Nephron (organoid): ENCODE data around the gene RAB31.
"Not testable (repeated sequence)": the region's sequence is repeated elsewhere in the genome, so short reads cannot be mapped to it uniquely, and the experiment has no call there.

Source experiments
- H3K27ac Mint-ChIP-seq, 3 experiments: 2 replicates each; pipeline ENCODE4 v1.8.0; 2020; ENCODE audit warnings: mixed read lengths in 3 of 3, mild to moderate bottlenecking in 2 of 3, moderate library complexity in 1 of 3
- H3K27me3 Mint-ChIP-seq: 2 replicates; pipeline ENCODE4 v1.8.0; 2021; ENCODE audit warnings: low read depth, mild to moderate bottlenecking, moderate library complexity, mixed read lengths
- H3K36me3 Mint-ChIP-seq: 2 replicates; pipeline ENCODE4 v1.8.0; 2020; ENCODE audit warnings: low read depth, mixed read lengths
- H3K4me1 Mint-ChIP-seq: 2 replicates; pipeline ENCODE4 v1.8.0; 2020; ENCODE audit warnings: mixed read lengths
- H3K4me3 Mint-ChIP-seq, 3 experiments: 2 replicates each; pipeline ENCODE4 v1.8.0; 2020; ENCODE audit warnings: mild to moderate bottlenecking in 3 of 3, mixed read lengths in 3 of 3, moderate library complexity in 2 of 3
- H3K9me3 Mint-ChIP-seq: 2 replicates; pipeline ENCODE4 v1.8.0; 2020; ENCODE audit warnings: mixed read lengths
- TF ChIP-seq, protein P1 (sequence below), 3 experiments: fragments of 200-600 bp; sonication (generic); IDR thresholded peaks; one replicate each; pipeline ENCODE4 v1.5.0; 2021; ENCODE audit warnings: antibody characterized with exemption in 3 of 3; ENCODE audit not compliant: unreplicated experiment in 3 of 3

RAB31 gene

DNA sequence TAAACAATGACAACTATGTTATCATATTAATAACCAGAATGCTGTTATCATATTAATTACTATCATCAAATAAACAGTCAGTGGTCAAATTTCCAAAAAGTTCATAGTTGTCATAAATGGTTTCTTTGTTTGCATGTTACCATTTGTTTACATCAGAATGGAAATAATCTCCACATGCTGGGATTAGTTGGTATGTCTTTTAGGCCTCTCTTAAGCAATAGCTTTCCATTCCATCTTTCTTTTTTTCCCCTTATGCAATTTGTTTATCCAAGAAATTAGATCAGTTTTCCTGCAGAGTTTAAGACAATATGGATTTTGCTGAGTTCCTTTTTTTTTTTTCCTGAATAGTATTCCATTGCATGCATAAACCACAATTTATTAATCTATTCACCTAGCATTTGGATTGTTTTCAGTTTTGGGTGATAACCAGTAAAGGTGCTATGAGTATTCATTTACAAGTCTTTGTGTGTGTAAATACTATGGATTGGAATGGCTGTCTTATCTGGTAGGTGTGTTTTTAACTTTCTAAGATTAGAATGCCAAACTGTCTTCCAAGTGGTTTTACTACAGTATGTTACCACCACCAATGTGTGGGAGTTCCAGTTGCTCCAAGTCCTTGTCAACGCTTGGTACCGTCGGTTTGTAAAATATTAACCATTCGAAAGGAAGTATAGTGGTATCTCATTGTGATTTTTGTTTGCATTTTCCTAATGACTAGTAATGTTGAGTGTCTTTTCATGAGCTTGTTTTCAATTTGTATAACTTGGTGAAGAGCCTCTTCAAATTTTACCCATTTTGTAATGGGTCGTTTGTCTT is 144.4 kb downstream of the RAB31 start:
- H3K9me3 Mint-ChIP-seq = peaks cover 2% of the 10 kb centered on the region
- peaks cover 20% of the 10 kb centered on the region for H3K4me1 Mint-ChIP-seq
- no peak overlapping the region for H3K4me3 Mint-ChIP-seq
- peaks cover 3% of the 10 kb centered on the region for H3K27me3 Mint-ChIP-seq
- H3K27ac Mint-ChIP-seq = no peak overlapping the region
- TF ChIP-seq, protein P1, sequence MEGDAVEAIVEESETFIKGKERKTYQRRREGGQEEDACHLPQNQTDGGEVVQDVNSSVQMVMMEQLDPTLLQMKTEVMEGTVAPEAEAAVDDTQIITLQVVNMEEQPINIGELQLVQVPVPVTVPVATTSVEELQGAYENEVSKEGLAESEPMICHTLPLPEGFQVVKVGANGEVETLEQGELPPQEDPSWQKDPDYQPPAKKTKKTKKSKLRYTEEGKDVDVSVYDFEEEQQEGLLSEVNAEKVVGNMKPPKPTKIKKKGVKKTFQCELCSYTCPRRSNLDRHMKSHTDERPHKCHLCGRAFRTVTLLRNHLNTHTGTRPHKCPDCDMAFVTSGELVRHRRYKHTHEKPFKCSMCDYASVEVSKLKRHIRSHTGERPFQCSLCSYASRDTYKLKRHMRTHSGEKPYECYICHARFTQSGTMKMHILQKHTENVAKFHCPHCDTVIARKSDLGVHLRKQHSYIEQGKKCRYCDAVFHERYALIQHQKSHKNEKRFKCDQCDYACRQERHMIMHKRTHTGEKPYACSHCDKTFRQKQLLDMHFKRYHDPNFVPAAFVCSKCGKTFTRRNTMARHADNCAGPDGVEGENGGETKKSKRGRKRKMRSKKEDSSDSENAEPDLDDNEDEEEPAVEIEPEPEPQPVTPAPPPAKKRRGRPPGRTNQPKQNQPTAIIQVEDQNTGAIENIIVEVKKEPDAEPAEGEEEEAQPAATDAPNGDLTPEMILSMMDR (IDR thresholded peaks at IDR 0.05; ENCODE audit: unreplicated experiment in 3 of 3) = no peak
- peaks cover 4% of the 10 kb centered on the region for H3K36me3 Mint-ChIP-seq

DNA sequence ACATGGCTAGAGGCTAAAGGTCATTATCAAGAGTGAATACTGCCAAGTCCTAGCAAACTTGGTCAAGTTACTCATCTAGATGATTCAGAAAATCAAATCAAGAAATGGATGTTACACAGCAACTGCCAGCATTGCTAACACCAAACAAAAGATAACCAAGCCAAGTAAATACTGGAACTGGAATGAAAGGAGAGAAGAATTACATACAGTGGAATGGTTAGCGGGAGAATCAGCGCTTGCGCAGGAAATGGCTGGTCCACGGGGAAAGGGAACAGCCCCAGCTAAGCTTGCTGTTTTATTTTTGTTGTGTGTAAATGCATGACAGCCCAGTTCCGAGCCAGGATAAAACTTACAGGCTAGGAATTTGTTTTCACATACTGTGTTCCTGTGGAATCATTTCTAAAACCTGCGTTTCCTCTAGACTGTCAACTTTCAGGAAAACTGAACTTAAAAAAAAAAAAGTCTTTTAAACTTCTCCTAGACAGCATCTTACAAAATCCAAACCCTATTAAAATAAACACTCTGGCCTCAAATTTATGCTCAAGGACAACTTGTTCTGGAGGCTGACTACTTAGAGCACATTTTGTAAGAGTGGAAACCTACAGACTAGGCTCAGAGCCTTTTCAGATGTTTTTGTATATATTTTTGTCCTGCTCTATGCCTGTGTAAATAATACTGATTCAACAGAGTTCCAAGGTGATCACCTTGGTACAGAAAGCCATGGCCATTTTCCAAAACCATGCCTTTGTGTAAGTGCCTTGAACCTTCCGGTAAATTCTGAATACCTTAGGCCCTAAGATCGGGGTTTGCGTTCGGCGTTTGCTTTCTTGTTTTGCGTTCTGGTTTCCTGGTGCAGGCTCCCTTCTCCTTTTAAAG is 146.9 kb downstream of the RAB31 start:
- peaks cover 5% of the 10 kb centered on the region for H3K36me3 Mint-ChIP-seq
- no peak overlapping the region for H3K4me3 Mint-ChIP-seq
- H3K9me3 Mint-ChIP-seq = peaks cover 2% of the 10 kb centered on the region
- TF ChIP-seq, protein P1 (IDR thresholded peaks at IDR 0.05; ENCODE audit: unreplicated experiment in 3 of 3) = no peak
- no peaks in the 10 kb centered on the region for H3K4me1 Mint-ChIP-seq
- peaks cover under 1% of the 10 kb centered on the region for H3K27me3 Mint-ChIP-seq
- no peak overlapping the region for H3K27ac Mint-ChIP-seq

DNA sequence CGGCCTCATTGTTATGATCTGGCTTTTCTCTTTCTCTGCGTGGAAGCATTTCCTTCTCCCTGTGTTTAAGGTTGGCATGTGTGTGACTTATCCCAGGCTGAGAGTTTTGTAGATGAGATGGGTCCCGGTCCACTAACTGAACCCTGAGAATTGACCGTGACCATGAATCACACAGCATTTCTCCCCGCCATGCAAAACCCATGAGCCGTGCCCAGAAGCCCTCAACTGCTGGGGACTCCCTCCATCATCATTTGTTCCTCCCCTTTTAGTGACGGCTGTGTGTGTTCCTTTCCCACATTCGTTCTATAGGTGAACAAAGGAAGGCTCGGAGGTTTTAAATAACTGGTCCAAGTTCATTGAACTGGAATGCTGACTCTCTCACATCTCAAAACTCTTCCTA is 147.6 kb downstream of the RAB31 start:
- no peaks in the 10 kb centered on the region for H3K4me1 Mint-ChIP-seq
- TF ChIP-seq, protein P1 (IDR thresholded peaks at IDR 0.05; ENCODE audit: unreplicated experiment in 3 of 3) = no peak
- peaks cover 2% of the 10 kb centered on the region for H3K9me3 Mint-ChIP-seq
- no peak overlapping the region for H3K4me3 Mint-ChIP-seq
- peaks cover 5% of the 10 kb centered on the region for H3K36me3 Mint-ChIP-seq
- no peak overlapping the region for H3K27ac Mint-ChIP-seq
- no peaks in the 10 kb centered on the region for H3K27me3 Mint-ChIP-seq

DNA sequence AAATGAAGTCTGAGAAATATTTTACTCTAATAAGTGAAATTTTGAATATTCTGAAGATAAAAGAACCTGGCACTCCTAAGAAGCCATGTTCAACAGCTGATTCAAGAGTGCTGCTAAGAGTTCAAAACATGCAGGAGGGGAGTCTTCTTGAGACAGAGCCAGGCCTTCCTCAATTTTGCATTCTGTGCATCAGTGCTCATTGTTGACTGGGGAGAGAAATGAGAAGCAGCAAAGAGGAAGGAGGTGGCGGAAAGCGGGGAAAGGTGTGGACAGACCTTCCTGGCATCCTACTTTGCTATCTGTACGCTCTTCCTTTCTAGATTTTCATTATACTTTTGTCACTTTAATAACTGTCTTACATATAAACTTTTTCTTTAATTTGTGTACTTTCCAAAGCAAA is 148.0 kb downstream of the RAB31 start:
- peaks cover 5% of the 10 kb centered on the region for H3K36me3 Mint-ChIP-seq
- H3K27ac Mint-ChIP-seq = no peak overlapping the region
- no peaks in the 10 kb centered on the region for H3K4me1 Mint-ChIP-seq

DNA sequence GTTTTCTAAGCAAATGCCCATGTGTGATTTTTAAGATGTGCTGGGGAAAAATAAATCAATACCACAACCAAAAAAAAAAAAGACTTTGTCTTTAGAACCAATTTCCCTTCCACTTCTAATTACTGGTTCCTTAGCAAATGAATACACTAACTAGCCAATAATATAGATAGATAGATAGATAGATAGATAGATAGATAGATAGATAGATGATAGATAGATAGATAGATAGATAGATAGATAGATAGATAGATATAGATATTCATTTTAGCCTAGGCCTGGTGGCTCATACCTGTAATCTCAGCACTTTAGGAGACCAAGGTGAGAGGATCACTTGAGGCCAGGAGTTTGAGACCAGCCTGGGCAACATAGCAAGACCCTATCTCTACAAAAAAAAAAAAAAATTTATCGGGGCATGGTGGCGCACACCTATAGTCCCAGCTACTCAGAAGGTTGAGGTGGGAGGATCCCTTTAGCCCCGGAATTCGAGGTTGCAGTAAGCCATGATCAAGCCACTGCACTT is 149.4 kb downstream of the RAB31 start:
- not testable (repeated sequence) for H3K27me3 Mint-ChIP-seq, H3K4me1 Mint-ChIP-seq

More for the DNA sequence above, 148.0 kb downstream of the RAB31 start:
- H3K4me3 Mint-ChIP-seq = no peak overlapping the region
- TF ChIP-seq, protein P1 (IDR thresholded peaks at IDR 0.05; ENCODE audit: unreplicated experiment in 3 of 3) = no peak
- no peaks in the 10 kb centered on the region for H3K27me3 Mint-ChIP-seq
- peaks cover 2% of the 10 kb centered on the region for H3K9me3 Mint-ChIP-seq

DNA sequence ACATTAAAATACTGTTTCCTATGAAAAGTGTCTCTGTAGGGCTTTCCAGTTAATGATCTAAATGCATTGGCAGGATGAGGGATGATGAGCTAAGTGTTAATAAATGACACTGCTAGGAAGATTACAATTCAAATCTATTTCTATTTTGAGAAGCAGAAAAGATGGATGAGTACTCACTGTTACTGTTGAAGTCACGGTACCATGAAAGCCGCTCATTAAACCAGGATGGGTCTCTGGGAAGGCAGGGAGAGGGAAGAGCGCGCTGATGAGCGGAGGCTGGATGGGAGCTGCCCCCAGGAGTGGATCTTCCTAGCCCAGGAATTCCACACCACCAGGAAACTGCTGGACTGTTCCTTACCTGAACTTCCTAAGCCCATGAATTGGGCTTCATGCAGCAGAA is 150.5 kb downstream of the RAB31 start:
- Mint-ChIP-seq H3K27me3 (no peaks in the 10 kb centered on the region), H3K4me3 (no peak overlapping the region), H3K27ac (no peak overlapping the region), H3K4me1 (no peaks in the 10 kb centered on the region), H3K9me3 (peaks cover 2% of the 10 kb centered on the region), H3K36me3 (peaks cover 5% of the 10 kb centered on the region)
- TF ChIP-seq, protein P1 (IDR thresholded peaks at IDR 0.05; ENCODE audit: unreplicated experiment in 3 of 3) = no peak

More for the DNA sequence above, 149.4 kb downstream of the RAB31 start:
- H3K27ac Mint-ChIP-seq, H3K36me3 Mint-ChIP-seq, H3K4me3 Mint-ChIP-seq, H3K9me3 Mint-ChIP-seq: not testable (repeated sequence)
